IPS-NIHi7 (cell line): ENCODE measurements around the gene PAXX.

ENCODE experiments used
- DNase-seq: peaks from one replicate; pipeline ENCODE4 v3.0.0; 2012; ENCODE audit warnings: mixed read lengths; ENCODE audit errors: extremely low spot score

PAXX gene

GRCh38 chr9:137018761-137019559 is 26.7 kb downstream of the PAXX start:
- DNase-seq, result no peak

GRCh38 chr9:137019891-137020683 is 27.9 kb downstream of the PAXX start:
- no peak for DNase-seq

- no peak for DNase-seq
Observed at GRCh38 chr9:137020771-137021567, 28.7 kb downstream of the PAXX start.

- DNase-seq, result no peak
Observed at GRCh38 chr9:137021568-137021978, 29.4 kb downstream of the PAXX start.

- peak; percentile 96 for DNase-seq
Observed at GRCh38 chr9:137021979-137022661, 29.9 kb downstream of the PAXX start.

- no peak for DNase-seq
Observed at GRCh38 chr9:137022662-137023008, 30.4 kb downstream of the PAXX start.

- no peak for DNase-seq
Observed at GRCh38 chr9:137023157-137023556, 30.9 kb downstream of the PAXX start.

- no peak for DNase-seq
Observed at GRCh38 chr9:137023583-137023991, 31.4 kb downstream of the PAXX start.

GRCh38 chr9:137025517-137025966 is 33.3 kb downstream of the PAXX start:
- no peak for DNase-seq

- no peak for DNase-seq
Observed at GRCh38 chr9:137026384-137026783, 34.2 kb downstream of the PAXX start.

- DNase-seq, result no peak
Observed at GRCh38 chr9:137026828-137027227, 34.6 kb downstream of the PAXX start.

- peak; percentile 26 for DNase-seq
Observed at GRCh38 chr9:137027369-137028262, 35.4 kb downstream of the PAXX start, which contains the start of gene ABCA2. Gene ABCA2, minus strand, starts transcription at chr9:137028237. Its CDS starts 97 bp downstream, at chr9:137028140.

- peak; percentile 81 for DNase-seq
Observed at GRCh38 chr9:137028263-137029057, 36.2 kb downstream of the PAXX start.

- DNase-seq, result peak; percentile 84
Observed at GRCh38 chr9:137029058-137029936, 37.1 kb downstream of the PAXX start.

- no peak for DNase-seq
Observed at GRCh38 chr9:137030006-137030405, 37.8 kb downstream of the PAXX start.

GRCh38 chr9:137030538-137031527 is 38.6 kb downstream of the PAXX start:
- no peak for DNase-seq

- DNase-seq, result no peak
Observed at GRCh38 chr9:137031904-137032640, 39.9 kb downstream of the PAXX start, which contains the start of gene FUT7. Gene FUT7, minus strand, starts transcription at chr9:137032088. Its CDS starts 97 bp downstream, at chr9:137031991.
